Measurements from ENCODE around the gene MED17.

Gene MED17

GRCh38 chr11:93819966-93820695, 36.0 kb downstream of the MED17 start:
- DNase-seq: no peak

GRCh38 chr11:93820847-93821246, 36.8 kb downstream of the MED17 start:
- DNase-seq: no peak

GRCh38 chr11:93821617-93822016, 37.5 kb downstream of the MED17 start:
- no peak for DNase-seq

- no peak for DNase-seq
These were observed 38.3 kb downstream of the MED17 start for GRCh38 chr11:93822359-93822758.

GRCh38 chr11:93823210-93823609, 39.1 kb downstream of the MED17 start:
- DNase-seq: no peak

GRCh38 chr11:93827363-93827762, 43.3 kb downstream of the MED17 start:
- DNase-seq: no peak

GRCh38 chr11:93829598-93829997, 45.5 kb downstream of the MED17 start:
- no peak for DNase-seq

GRCh38 chr11:93831343-93832127, 47.5 kb downstream of the MED17 start:
- DNase-seq: no peak

GRCh38 chr11:93832780-93833179, 48.7 kb downstream of the MED17 start:
- DNase-seq: no peak

GRCh38 chr11:93838967-93839366, 54.9 kb downstream of the MED17 start:
- no peak for DNase-seq

GRCh38 chr11:93840180-93840579, 56.1 kb downstream of the MED17 start:
- DNase-seq: no peak

GRCh38 chr11:93840981-93841380, 56.9 kb downstream of the MED17 start:
- DNase-seq: no peak

- DNase-seq: no peak
These were observed 57.4 kb downstream of the MED17 start for GRCh38 chr11:93841446-93841845.

GRCh38 chr11:93842034-93842433, 58.0 kb downstream of the MED17 start:
- no peak for DNase-seq

GRCh38 chr11:93842461-93842860, 58.4 kb downstream of the MED17 start:
- no peak for DNase-seq

- no peak for DNase-seq
These were observed 59.8 kb downstream of the MED17 start for GRCh38 chr11:93843906-93844305.

GRCh38 chr11:93844568-93844967, 60.5 kb downstream of the MED17 start:
- no peak for DNase-seq

- DNase-seq: no peak
These were observed 61.4 kb downstream of the MED17 start for GRCh38 chr11:93845181-93846092.

- no peak for DNase-seq
These were observed 62.3 kb downstream of the MED17 start for GRCh38 chr11:93846411-93846810.

GRCh38 chr11:93849201-93849600, 65.1 kb downstream of the MED17 start:
- no peak for DNase-seq

GRCh38 chr11:93849751-93850593, 65.9 kb downstream of the MED17 start:
- DNase-seq: peak; percentile 25

GRCh38 chr11:93850594-93851018, 66.5 kb downstream of the MED17 start, which contains the start of gene VSTM5:
TSS of gene VSTM5 (minus strand) at chr11:93850618. CDS start at chr11:93850502, 116 bp downstream.
- no peak for DNase-seq

Measured in NCI-H2227 treated with DMSO at 0.1 percent for 48 hours (cell line).